Heart left ventricle (tissue), 13 donors: ENCODE measurements around the gene ARAP1.

Experiments
- CTCF ChIP-seq, 12 donors: fragments of 200-600 bp; sonication (generic) in 4 of 12; IDR thresholded peaks; one replicate each; pipeline versions ENCODE4 v1.5.0 to v1.8.0; 2018 to 2022; ENCODE audit warnings: antibody characterized with exemption in 12 of 12, mild to moderate bottlenecking in 5 of 12
- POLR2A ChIP-seq, 2 donors: fragments of 450-650 bp; IDR thresholded peaks; one replicate each; pipeline ENCODE4 v1.6.1; 2017; ENCODE audit warnings: antibody characterized with exemption in 2 of 2, mild to moderate bottlenecking in 2 of 2, moderate library complexity in 2 of 2
- donor health status: ischemic (EF 13 %, LVEDD 7.1; RV severe dilation, severe dysfunction).
- donor health status: DM: no; HTN: yes; CAD: no.
- donor health status: DM: no; HTN: no; CAD: no.
- donor health status: ischemic (EF 25% LVEDD 6.9; RV normal size, moderate dysfunction).
- donor health status: ischemic (EF 25% LVEDD 5.7; RV mildly dilated, moderate dysfunction).
- donor health status: ischemic (EF 35%, LVEDD 5.7; RV mildly dilated, moderate dysfunction).
- donor health status: nonischemic (EF 11% LVEDD 7.7; RV severe dilation, severe dysfunction).
- donor health status: DM: yes; HTN: yes; CAD: no.
- donor health status: PGD.
- donor health status: ischemic (EF 29% LVEDD 5.4; RV normal size, mild dysfunction).
- donor health status: nonischemic (EF 23%, LVEDD 6.1; RV moderate dilation, normal function).

DNA sequence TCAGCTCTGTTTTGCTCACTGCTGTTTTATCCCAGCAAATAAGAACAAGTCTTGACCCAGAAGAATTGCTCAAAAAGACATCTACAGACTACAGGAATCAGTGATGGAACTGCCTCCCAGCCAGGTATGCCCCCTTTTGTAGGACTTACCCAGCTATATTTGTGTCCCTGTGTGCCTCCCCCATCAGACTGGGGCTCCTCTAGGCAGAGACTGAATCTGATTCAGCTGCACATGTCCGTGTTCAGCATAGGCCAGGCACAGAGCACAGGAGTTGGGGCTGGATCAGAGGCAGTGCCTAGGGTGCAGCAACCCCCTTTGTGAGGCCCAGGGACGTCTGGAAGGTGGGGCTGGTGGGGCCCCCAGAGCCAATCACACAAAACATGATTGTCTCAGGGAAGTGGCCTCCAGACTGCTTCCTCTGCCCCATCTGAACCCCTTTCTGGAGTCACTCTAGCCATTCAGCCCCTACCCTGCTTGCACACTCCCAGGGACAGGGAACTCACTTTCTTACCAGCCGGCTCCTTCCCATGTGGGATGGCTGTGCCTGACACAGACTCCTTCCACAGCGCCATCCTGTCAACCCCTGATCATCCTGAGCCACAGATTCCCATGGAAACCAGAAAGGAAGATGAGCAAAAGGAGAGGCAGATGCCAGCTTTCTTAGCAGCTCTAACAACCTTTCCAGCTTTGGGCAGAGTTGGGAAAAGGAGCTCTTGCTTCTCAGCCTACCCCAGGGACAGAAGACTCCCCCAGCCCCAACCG, 102.8 kb downstream of the ARAP1 start:
- TF ChIP-seq POLR2A (IDR thresholded peaks at IDR 0.05) (no peak), CTCF (IDR thresholded peaks at IDR 0.05) (no peak)
